ENCODE data around the gene P2RY14. TPM values are rescaled to one million over a fixed set of nuclear protein-coding genes. Genes with fewer than 3 reads are reported as not detected.

The P2RY14 gene
- total RNA-seq, 2 donors from 2014 or later: 0.09 to 0.28 TPM

- Histone ChIP-seq H3K4me3 (no peak overlapping the region), H3K27me3 (replicated peaks; ENCODE audit: insufficient read depth) (no peaks in the 10 kb centered on the region), H3K36me3 (no peaks in the 10 kb centered on the region), H3K4me1 (replicated peaks) (no peaks in the 10 kb centered on the region), H3K9me3 (no peaks in the 10 kb centered on the region), H3K27ac (no peak overlapping the region)
- whole genome bisulfite sequencing: 65% methylated on average over 5 of the region's 5 CpGs
- DNase-seq (ENCODE audit: low spot score): no peak
- TF ChIP-seq POLR2AphosphoS5 (IDR thresholded peaks at IDR 0.05) (no peak), POLR2A (IDR thresholded peaks at IDR 0.05) (no peak), CTCF (IDR thresholded peaks at IDR 0.05) (no peak)
- intact Hi-C loops (cut with DNase I): no loop called here
These were observed 95.1 kb downstream of the P2RY14 start for GRCh38 chr3:151183265-151183671.

GRCh38 chr3:151182349-151183079 lies 95.8 kb downstream of the P2RY14 start:
- TF ChIP-seq CTCF (IDR thresholded peaks at IDR 0.05): no peak
- TF ChIP-seq POLR2AphosphoS5 (IDR thresholded peaks at IDR 0.05): no peak
- TF ChIP-seq POLR2A (IDR thresholded peaks at IDR 0.05): no peak
- intact Hi-C loops (cut with DNase I): no loop called here
- Histone ChIP-seq H3K36me3 (no peaks in the 10 kb centered on the region), H3K4me3 (no peak overlapping the region), H3K9me3 (no peaks in the 10 kb centered on the region), H3K27ac (no peak overlapping the region), H3K27me3 (replicated peaks; ENCODE audit: insufficient read depth) (no peaks in the 10 kb centered on the region), H3K4me1 (replicated peaks) (no peaks in the 10 kb centered on the region)
- 52% methylated on average over 5 of the region's 5 CpGs for WGBS
- DNase-seq (ENCODE audit: low spot score): no peak

GRCh38 chr3:151178208-151178845 lies 100.0 kb downstream of the P2RY14 start:
- 55% methylated on average over 2 of the region's 2 CpGs for WGBS
- intact Hi-C loops (cut with DNase I): no loop called here

GRCh38 chr3:151175952-151176351 lies 102.4 kb downstream of the P2RY14 start:
- Histone ChIP-seq H3K36me3 (no peaks in the 10 kb centered on the region), H3K9me3 (no peaks in the 10 kb centered on the region), H3K27me3 (replicated peaks; ENCODE audit: insufficient read depth) (no peaks in the 10 kb centered on the region), H3K27ac (no peak overlapping the region), H3K4me1 (replicated peaks) (no peaks in the 10 kb centered on the region), H3K4me3 (no peak overlapping the region)
- intact Hi-C loops (cut with DNase I): no loop called here
- 96% methylated on average over 2 of the region's 2 CpGs for WGBS
- TF ChIP-seq CTCF (IDR thresholded peaks at IDR 0.05) (no peak), POLR2A (IDR thresholded peaks at IDR 0.05) (no peak), POLR2AphosphoS5 (IDR thresholded peaks at IDR 0.05) (no peak)
- DNase-seq (ENCODE audit: low spot score): no peak

More at GRCh38 chr3:151178208-151178845, 100.0 kb downstream of the P2RY14 start:
- Histone ChIP-seq H3K36me3 (no peaks in the 10 kb centered on the region), H3K27me3 (replicated peaks; ENCODE audit: insufficient read depth) (no peaks in the 10 kb centered on the region), H3K4me1 (replicated peaks) (no peaks in the 10 kb centered on the region), H3K4me3 (no peak overlapping the region), H3K9me3 (no peaks in the 10 kb centered on the region), H3K27ac (no peak overlapping the region)
- DNase-seq (ENCODE audit: low spot score): no peak
- TF ChIP-seq CTCF (IDR thresholded peaks at IDR 0.05) (no peak), POLR2AphosphoS5 (IDR thresholded peaks at IDR 0.05) (no peak), POLR2A (IDR thresholded peaks at IDR 0.05) (no peak)

GRCh38 chr3:151174351-151174750 lies 104.0 kb downstream of the P2RY14 start:
- intact Hi-C loops (cut with DNase I): no loop called here
- no peak overlapping the region for H3K27ac ChIP-seq
- DNase-seq (ENCODE audit: low spot score): no peak
- no peaks in the 10 kb centered on the region for H3K36me3 ChIP-seq
- no peak overlapping the region for H3K4me3 ChIP-seq
- TF ChIP-seq POLR2AphosphoS5 (IDR thresholded peaks at IDR 0.05) (no peak), POLR2A (IDR thresholded peaks at IDR 0.05) (no peak), CTCF (IDR thresholded peaks at IDR 0.05) (no peak)
- WGBS: 72% methylated on average over 2 of the region's 2 CpGs
- H3K4me1 ChIP-seq (replicated peaks): no peaks in the 10 kb centered on the region
- no peaks in the 10 kb centered on the region for H3K27me3 ChIP-seq (replicated peaks; ENCODE audit: insufficient read depth)
- H3K9me3 ChIP-seq: no peaks in the 10 kb centered on the region

Data from prostate gland (tissue), 2 donors.